HepG2 (cell line): ENCODE measurements around the gene PPP2R5D.

Source experiments
- CEBPB ChIP-seq: IDR thresholded peaks from 2 replicates; pipeline ENCODE4 v1.6.1; 2011; ENCODE audit warnings: low read depth, low read length, improper control_type of control experiment, borderline replicate concordance
- EZH2 ChIP-seq: conservative IDR thresholded peaks from 2 replicates; pipeline ENCODE4 v1.6.1; 2012; ENCODE audit warnings: mild to moderate bottlenecking, low read depth, low read length, moderate library complexity
- FOXK2 ChIP-seq: fragments of 450-650 bp; IDR thresholded peaks from 2 replicates; pipeline ENCODE4 v1.6.1; 2016
- HOXD1 ChIP-seq: sonication (generic); formaldehyde crosslinking; IDR thresholded peaks from 2 replicates; pipeline ENCODE4 v1.5.0; 2020; ENCODE audit warnings: missing genetic modification reagents
- KDM1A ChIP-seq: IDR thresholded peaks from 2 replicates; pipeline ENCODE4 v1.6.1; 2016; ENCODE audit warnings: missing compliant biosample characterization
- NR2C2 ChIP-seq: sonication (generic); formaldehyde crosslinking; IDR thresholded peaks from 2 replicates; pipeline ENCODE4 v1.4.0; 2020; ENCODE audit warnings: missing genetic modification reagents, mild to moderate bottlenecking, moderate library complexity, borderline replicate concordance
- PHF20 ChIP-seq: sonication (generic); formaldehyde crosslinking; IDR thresholded peaks from 2 replicates; pipeline ENCODE4 v1.5.0; 2020; ENCODE audit warnings: mild to moderate bottlenecking, missing genetic modification reagents
- POLR2A ChIP-seq, 2 experiments: IDR thresholded peaks; 2 replicates each; pipeline ENCODE4 v1.6.1; 2011; ENCODE audit warnings: low read depth in 2 of 2, low read length in 2 of 2, mild to moderate bottlenecking in 1 of 2, moderate library complexity in 1 of 2; ENCODE audit not compliant: insufficient read depth in 1 of 2
- SATB2 ChIP-seq: sonication (generic); formaldehyde crosslinking; IDR thresholded peaks from 2 replicates; pipeline ENCODE4 v1.5.0; 2020; ENCODE audit warnings: missing genetic modification reagents
- TAF1 ChIP-seq: sonication (generic); formaldehyde crosslinking; IDR thresholded peaks from 2 replicates; pipeline ENCODE4 v1.4.0; 2020; ENCODE audit warnings: missing genetic modification reagents
- ZBTB8A ChIP-seq: sonication (generic); formaldehyde crosslinking; IDR thresholded peaks from 2 replicates; pipeline ENCODE4 v1.4.0; 2020; ENCODE audit warnings: mild to moderate bottlenecking, low read depth, missing genetic modification reagents, borderline replicate concordance
- ZSCAN21 ChIP-seq: sonication (generic); formaldehyde crosslinking; IDR thresholded peaks from 2 replicates; pipeline ENCODE4 v1.8.0; 2022; ENCODE audit warnings: mild to moderate bottlenecking, missing genetic modification reagents, moderate library complexity, borderline replicate concordance
- TF ChIP-seq, protein P1 (sequence below): sonication (generic); formaldehyde crosslinking; IDR thresholded peaks from 2 replicates; pipeline ENCODE4 v1.5.1; 2020; ENCODE audit warnings: mild to moderate bottlenecking, moderate library complexity, missing genetic modification reagents
- TF ChIP-seq, protein P2 (sequence below): sonication (generic); formaldehyde crosslinking; IDR thresholded peaks from 2 replicates; pipeline ENCODE4 v1.5.0; 2020; ENCODE audit warnings: mild to moderate bottlenecking, missing genetic modification reagents, moderate library complexity

DNA sequence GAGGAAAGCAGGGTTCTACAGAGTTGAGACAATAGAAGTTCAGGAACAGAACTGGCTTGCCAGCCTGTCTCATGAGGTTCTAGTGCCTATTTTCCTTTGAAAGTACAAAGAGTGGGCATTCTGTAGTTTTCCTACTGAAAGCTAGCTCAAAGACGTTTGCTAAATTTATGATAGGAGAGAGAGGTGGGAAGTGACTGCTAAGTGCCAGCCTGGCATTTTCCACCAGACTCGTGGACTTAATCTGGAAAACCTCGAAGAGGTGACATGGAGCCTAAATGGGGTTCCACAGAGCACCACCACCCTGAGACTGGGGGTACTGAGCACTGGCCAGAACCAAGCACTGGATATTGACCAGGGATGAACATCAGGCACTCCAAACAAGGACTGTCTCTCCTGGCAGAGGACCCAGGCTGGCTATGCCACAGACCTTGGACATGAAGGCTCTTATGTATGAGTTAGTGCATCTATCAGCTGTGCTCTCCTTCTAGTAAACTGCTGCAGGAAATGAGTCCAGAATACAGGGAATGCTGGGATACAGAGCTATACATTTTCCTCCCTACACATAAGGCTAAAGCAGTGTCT, 12.5 kb upstream of the PPP2R5D start:
- TF ChIP-seq, protein P1, sequence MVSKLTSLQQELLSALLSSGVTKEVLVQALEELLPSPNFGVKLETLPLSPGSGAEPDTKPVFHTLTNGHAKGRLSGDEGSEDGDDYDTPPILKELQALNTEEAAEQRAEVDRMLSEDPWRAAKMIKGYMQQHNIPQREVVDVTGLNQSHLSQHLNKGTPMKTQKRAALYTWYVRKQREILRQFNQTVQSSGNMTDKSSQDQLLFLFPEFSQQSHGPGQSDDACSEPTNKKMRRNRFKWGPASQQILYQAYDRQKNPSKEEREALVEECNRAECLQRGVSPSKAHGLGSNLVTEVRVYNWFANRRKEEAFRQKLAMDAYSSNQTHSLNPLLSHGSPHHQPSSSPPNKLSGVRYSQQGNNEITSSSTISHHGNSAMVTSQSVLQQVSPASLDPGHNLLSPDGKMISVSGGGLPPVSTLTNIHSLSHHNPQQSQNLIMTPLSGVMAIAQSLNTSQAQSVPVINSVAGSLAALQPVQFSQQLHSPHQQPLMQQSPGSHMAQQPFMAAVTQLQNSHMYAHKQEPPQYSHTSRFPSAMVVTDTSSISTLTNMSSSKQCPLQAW, result no peak
- TF ChIP-seq NR2C2 (CRISPR knock-in tag) (no peak), POLR2A (IDR thresholded peaks at IDR 0.05; ENCODE audit: insufficient read depth in 1 of 2, low read depth in 2 of 2, low read length in 2 of 2) (no peak), TAF1 (CRISPR knock-in tag) (no peak), ZSCAN21 (CRISPR knock-in tag) (no peak), PHF20 (CRISPR knock-in tag) (no peak), KDM1A (CRISPR knock-in tag) (no peak), ZBTB8A (CRISPR knock-in tag) (no peak), EZH2 (no peak), FOXK2 (no peak), CEBPB (no peak), HOXD1 (CRISPR knock-in tag) (no peak), SATB2 (CRISPR knock-in tag) (no peak)
- TF ChIP-seq, protein P2, sequence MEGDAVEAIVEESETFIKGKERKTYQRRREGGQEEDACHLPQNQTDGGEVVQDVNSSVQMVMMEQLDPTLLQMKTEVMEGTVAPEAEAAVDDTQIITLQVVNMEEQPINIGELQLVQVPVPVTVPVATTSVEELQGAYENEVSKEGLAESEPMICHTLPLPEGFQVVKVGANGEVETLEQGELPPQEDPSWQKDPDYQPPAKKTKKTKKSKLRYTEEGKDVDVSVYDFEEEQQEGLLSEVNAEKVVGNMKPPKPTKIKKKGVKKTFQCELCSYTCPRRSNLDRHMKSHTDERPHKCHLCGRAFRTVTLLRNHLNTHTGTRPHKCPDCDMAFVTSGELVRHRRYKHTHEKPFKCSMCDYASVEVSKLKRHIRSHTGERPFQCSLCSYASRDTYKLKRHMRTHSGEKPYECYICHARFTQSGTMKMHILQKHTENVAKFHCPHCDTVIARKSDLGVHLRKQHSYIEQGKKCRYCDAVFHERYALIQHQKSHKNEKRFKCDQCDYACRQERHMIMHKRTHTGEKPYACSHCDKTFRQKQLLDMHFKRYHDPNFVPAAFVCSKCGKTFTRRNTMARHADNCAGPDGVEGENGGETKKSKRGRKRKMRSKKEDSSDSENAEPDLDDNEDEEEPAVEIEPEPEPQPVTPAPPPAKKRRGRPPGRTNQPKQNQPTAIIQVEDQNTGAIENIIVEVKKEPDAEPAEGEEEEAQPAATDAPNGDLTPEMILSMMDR (CRISPR knock-in tag), result no peak
